ENCODE data around the gene SLC1A7.

Gene SLC1A7

DNA sequence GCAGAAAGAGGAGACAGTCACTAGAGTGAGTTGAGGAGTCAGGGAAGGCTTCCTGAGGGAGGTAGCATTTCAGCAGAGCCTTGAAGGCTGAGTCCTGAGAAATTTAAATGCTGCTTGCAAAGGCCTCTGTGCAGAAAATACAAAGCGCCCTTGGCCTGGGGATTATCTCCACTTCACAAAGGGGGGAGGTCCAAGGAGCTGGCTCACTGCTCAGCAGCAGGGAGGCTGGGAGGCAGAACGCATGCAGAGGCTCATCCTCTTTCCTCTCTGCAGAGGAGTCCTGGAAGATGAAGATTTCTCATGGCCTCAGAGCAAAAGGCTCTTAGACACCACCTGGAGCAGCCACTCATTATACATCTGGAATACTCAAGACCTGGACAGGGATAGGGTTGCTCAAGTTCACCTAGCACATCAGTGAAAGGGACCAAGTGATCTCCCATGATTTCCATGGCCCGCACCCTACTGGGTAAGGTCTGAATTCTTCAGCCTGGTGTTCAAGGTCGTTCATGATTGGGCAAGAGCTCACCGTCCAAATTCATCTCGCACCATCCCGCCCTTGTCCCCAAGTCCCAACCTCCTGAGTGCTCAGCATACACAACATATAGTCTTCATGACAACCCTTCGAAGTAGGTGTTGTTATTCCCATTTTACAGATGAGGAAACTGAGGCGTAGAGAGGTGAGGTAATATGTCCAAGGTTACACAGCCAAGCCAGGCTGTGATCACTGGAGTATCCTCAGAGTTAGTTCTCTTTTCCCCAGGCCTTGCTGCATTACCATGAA is 9.0 kb downstream of the SLC1A7 start:
- Histone ChIP-seq H3K36me3 (ENCODE audit: control insufficient read depth, insufficient read depth, low read length) (no peaks in the 10 kb centered on the region), H3K9ac (ENCODE audit: low read depth, low read length) (no peak overlapping the region)

GRCh38 chr1:53132176-53132575 is 10.3 kb downstream of the SLC1A7 start:
- no peak overlapping the region for H3K27ac ChIP-seq (ENCODE audit: low read depth, low read length)
- H3K4me1 ChIP-seq (ENCODE audit: control insufficient read depth, insufficient read depth, low read length): no peaks in the 10 kb centered on the region
- H3K36me3 ChIP-seq (ENCODE audit: control insufficient read depth, insufficient read depth, low read length): no peaks in the 10 kb centered on the region
- no peak overlapping the region for H3K4me3 ChIP-seq (ENCODE audit: low read depth, low read length)
- no peaks in the 10 kb centered on the region for H3K9me3 ChIP-seq (ENCODE audit: control insufficient read depth, insufficient read depth, low read length)
- no peak overlapping the region for H3K9ac ChIP-seq (ENCODE audit: low read depth, low read length)
- no peaks in the 10 kb centered on the region for H3K27me3 ChIP-seq (ENCODE audit: control insufficient read depth, insufficient read depth, low read length)

More for the DNA sequence above, 9.0 kb downstream of the SLC1A7 start:
- H3K9me3 ChIP-seq (ENCODE audit: control insufficient read depth, insufficient read depth, low read length): peaks cover 11% of the 10 kb centered on the region
- H3K27me3 ChIP-seq (ENCODE audit: control insufficient read depth, insufficient read depth, low read length): no peaks in the 10 kb centered on the region
- no peak overlapping the region for H3K27ac ChIP-seq (ENCODE audit: low read depth, low read length)
- no peak overlapping the region for H3K4me3 ChIP-seq (ENCODE audit: low read depth, low read length)
- H3K4me1 ChIP-seq (ENCODE audit: control insufficient read depth, insufficient read depth, low read length): no peaks in the 10 kb centered on the region

DNA sequence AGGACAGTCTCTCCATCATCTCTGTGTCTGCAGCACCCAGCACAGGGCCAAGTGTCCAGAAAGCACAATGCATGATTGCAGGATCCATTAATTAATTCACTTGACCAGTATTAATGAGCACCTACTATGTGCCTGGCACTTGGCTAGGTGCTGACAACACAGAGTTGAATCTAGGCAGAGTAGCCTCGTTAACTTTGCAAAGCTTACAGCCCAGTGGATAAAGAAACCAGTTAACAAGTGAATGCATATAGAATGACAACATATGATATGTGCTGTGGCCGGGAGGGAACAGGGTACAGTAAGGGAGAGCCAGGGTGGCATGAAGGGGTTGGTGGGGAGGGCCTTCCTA is 10.9 kb downstream of the SLC1A7 start:
- no peaks in the 10 kb centered on the region for H3K27me3 ChIP-seq (ENCODE audit: control insufficient read depth, insufficient read depth, low read length)
- no peak overlapping the region for H3K4me3 ChIP-seq (ENCODE audit: low read depth, low read length)
- H3K9me3 ChIP-seq (ENCODE audit: control insufficient read depth, insufficient read depth, low read length): no peaks in the 10 kb centered on the region
- no peak overlapping the region for H3K9ac ChIP-seq (ENCODE audit: low read depth, low read length)
- H3K27ac ChIP-seq (ENCODE audit: low read depth, low read length): no peak overlapping the region
- no peaks in the 10 kb centered on the region for H3K36me3 ChIP-seq (ENCODE audit: control insufficient read depth, insufficient read depth, low read length)
- H3K4me1 ChIP-seq (ENCODE audit: control insufficient read depth, insufficient read depth, low read length): no peaks in the 10 kb centered on the region

GRCh38 chr1:53130878-53131589 is 11.4 kb downstream of the SLC1A7 start:
- no peaks in the 10 kb centered on the region for H3K27me3 ChIP-seq (ENCODE audit: control insufficient read depth, insufficient read depth, low read length)
- no peaks in the 10 kb centered on the region for H3K9me3 ChIP-seq (ENCODE audit: control insufficient read depth, insufficient read depth, low read length)
- H3K36me3 ChIP-seq (ENCODE audit: control insufficient read depth, insufficient read depth, low read length): no peaks in the 10 kb centered on the region
- no peak overlapping the region for H3K4me3 ChIP-seq (ENCODE audit: low read depth, low read length)
- no peak overlapping the region for H3K27ac ChIP-seq (ENCODE audit: low read depth, low read length)
- no peaks in the 10 kb centered on the region for H3K4me1 ChIP-seq (ENCODE audit: control insufficient read depth, insufficient read depth, low read length)
- no peak overlapping the region for H3K9ac ChIP-seq (ENCODE audit: low read depth, low read length)

DNA sequence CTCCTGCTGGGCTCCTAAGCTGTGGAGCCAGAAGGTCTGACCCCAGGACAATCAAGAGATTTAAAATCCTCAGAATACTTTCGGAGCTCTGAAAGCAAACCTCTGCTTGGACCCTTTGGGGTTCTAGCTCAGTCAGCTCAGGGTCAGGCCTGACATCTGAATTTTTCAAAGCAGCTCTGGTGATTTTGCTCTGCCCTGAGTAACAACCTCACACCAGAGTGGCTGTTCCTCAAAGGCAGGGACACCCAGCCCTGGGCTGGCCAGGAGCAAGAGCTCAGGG is 11.9 kb downstream of the SLC1A7 start:
- Histone ChIP-seq H3K4me1 (ENCODE audit: control insufficient read depth, insufficient read depth, low read length) (no peaks in the 10 kb centered on the region), H3K9ac (ENCODE audit: low read depth, low read length) (no peak overlapping the region), H3K36me3 (ENCODE audit: control insufficient read depth, insufficient read depth, low read length) (no peaks in the 10 kb centered on the region)

DNA sequence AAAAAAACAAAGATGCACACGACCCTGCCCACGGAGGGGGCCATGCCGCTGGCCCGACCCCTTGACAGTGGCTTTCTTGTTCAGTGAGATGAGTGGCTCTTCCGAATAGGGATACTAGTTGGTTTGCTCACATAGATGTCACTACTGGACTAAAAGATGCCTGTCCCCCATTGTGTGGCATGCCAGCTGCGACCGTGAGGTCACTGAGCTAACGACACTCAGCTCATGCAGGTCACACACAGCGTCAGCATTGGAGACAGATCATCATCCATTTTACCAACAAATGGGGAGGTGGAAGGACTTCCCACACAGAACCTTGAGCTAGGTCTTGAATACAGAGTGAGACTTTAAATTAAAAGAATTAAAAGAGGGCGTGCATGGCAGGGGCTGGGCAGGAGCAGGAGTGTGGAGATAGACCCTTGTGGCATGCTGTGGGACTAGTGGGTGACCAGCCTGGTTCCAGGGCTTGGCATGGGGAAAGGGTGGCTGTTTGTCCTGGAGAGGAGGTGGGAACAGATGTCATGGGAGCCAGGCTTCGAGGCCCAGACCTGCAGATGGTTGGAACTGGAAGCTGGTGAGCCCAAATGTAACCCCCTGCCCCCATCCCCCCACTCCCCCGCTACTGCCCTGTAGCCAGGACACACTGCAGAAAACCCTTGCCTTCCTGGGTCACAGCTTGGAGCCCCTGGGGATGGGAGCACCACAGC is 12.4 kb downstream of the SLC1A7 start:
- no peaks in the 10 kb centered on the region for H3K9me3 ChIP-seq (ENCODE audit: control insufficient read depth, insufficient read depth, low read length)
- H3K4me3 ChIP-seq (ENCODE audit: low read depth, low read length): no peak overlapping the region
- H3K27me3 ChIP-seq (ENCODE audit: control insufficient read depth, insufficient read depth, low read length): no peaks in the 10 kb centered on the region
- no peaks in the 10 kb centered on the region for H3K4me1 ChIP-seq (ENCODE audit: control insufficient read depth, insufficient read depth, low read length)
- no peaks in the 10 kb centered on the region for H3K36me3 ChIP-seq (ENCODE audit: control insufficient read depth, insufficient read depth, low read length)
- no peak overlapping the region for H3K9ac ChIP-seq (ENCODE audit: low read depth, low read length)
- no peak overlapping the region for H3K27ac ChIP-seq (ENCODE audit: low read depth, low read length)

More for the DNA sequence above, 11.9 kb downstream of the SLC1A7 start:
- Histone ChIP-seq H3K27ac (ENCODE audit: low read depth, low read length) (no peak overlapping the region), H3K27me3 (ENCODE audit: control insufficient read depth, insufficient read depth, low read length) (no peaks in the 10 kb centered on the region), H3K9me3 (ENCODE audit: control insufficient read depth, insufficient read depth, low read length) (no peaks in the 10 kb centered on the region), H3K4me3 (ENCODE audit: low read depth, low read length) (no peak overlapping the region)

- Histone ChIP-seq H3K9me3 (ENCODE audit: control insufficient read depth, insufficient read depth, low read length) (no peaks in the 10 kb centered on the region), H3K36me3 (ENCODE audit: control insufficient read depth, insufficient read depth, low read length) (no peaks in the 10 kb centered on the region), H3K4me1 (ENCODE audit: control insufficient read depth, insufficient read depth, low read length) (no peaks in the 10 kb centered on the region), H3K27me3 (ENCODE audit: control insufficient read depth, insufficient read depth, low read length) (no peaks in the 10 kb centered on the region), H3K4me3 (ENCODE audit: low read depth, low read length) (no peak overlapping the region), H3K27ac (ENCODE audit: low read depth, low read length) (no peak overlapping the region), H3K9ac (ENCODE audit: low read depth, low read length) (no peak overlapping the region)
Measured at GRCh38 chr1:53128401-53128800, 14.0 kb downstream of the SLC1A7 start.

DNA sequence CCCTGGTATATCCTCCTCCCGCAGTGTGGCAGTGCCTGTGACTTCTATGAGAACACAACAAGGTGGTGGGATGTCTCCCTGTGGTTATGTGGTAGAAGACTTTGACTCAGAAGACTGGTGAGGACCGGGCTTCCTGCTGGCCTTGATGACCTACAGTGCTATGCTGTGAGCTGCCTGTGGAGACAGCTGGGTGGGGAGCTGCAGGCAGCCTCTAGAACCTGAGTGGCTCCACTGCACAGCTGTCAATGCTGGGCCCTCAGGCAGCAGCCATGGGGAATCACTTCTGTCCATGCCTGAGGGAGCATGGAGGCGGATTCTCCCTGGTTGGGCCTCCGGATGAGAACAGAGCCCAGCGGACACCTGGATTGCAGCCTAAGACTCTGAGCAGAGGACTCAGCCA is 14.9 kb downstream of the SLC1A7 start:
- Histone ChIP-seq H3K9me3 (ENCODE audit: control insufficient read depth, insufficient read depth, low read length) (no peaks in the 10 kb centered on the region), H3K36me3 (ENCODE audit: control insufficient read depth, insufficient read depth, low read length) (no peaks in the 10 kb centered on the region), H3K27me3 (ENCODE audit: control insufficient read depth, insufficient read depth, low read length) (no peaks in the 10 kb centered on the region), H3K27ac (ENCODE audit: low read depth, low read length) (no peak overlapping the region), H3K9ac (ENCODE audit: low read depth, low read length) (no peak overlapping the region), H3K4me1 (ENCODE audit: control insufficient read depth, insufficient read depth, low read length) (no peaks in the 10 kb centered on the region), H3K4me3 (ENCODE audit: low read depth, low read length) (no peak overlapping the region)

DNA sequence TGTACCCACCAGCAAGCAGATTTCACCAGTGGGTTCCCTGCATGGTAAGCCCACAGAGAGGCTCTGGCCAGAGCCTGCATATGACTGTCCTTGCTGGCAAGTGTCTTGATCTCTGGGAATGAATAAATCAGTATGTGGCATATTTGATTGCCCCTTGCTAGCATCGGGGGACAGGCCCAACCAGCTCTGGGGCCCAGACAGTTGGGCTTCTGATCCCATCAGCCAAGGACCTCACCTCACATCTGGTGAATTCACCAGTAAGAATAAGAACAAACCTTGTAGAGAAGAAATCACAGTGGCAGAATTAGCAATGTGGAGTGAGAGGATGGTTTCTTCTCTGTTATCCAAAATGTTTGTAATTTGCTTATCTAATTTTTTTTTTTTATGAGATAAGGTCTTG is 15.9 kb downstream of the SLC1A7 start:
- H3K27ac ChIP-seq (ENCODE audit: low read depth, low read length): no peak overlapping the region

DNA sequence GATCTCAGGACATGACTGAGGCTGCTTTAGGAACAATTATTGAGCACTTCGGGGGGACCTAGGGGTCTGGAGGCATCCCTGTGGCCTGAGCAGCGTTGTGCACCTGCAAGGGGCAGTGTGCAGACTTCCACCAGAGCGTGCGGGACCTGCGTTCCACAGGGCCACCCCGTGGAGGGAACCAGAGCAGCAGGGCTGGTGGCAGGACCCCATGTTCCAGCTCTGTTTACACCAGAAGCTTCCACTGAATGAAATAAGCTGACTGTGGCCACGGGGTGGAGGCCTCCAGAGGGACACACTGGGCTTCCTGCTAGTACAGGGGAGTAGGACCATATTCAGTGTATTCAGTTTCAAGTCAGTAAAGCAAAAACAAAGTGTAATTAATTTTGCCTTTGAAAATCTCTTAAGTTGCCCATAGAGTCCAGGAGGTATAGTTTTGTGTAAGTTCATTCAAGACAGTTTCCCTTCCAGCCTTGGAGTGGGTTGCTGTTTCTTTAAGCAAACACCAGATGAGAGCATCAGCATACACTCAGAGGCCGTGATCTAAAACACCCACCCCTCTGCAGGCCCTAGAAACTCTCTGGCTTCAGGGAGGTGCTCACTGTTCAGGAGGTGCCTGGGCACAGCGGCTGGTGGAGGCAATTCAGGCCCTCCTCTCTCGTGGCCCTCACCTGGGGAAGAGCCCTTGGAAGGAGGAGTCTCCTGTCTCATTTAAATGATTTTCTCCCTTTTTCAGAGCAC is 16.6 kb downstream of the SLC1A7 start:
- Histone ChIP-seq H3K27ac (ENCODE audit: low read depth, low read length) (no peak overlapping the region), H3K9ac (ENCODE audit: low read depth, low read length) (no peak overlapping the region), H3K4me1 (ENCODE audit: control insufficient read depth, insufficient read depth, low read length) (no peaks in the 10 kb centered on the region), H3K27me3 (ENCODE audit: control insufficient read depth, insufficient read depth, low read length) (no peaks in the 10 kb centered on the region), H3K4me3 (ENCODE audit: low read depth, low read length) (no peak overlapping the region), H3K9me3 (ENCODE audit: control insufficient read depth, insufficient read depth, low read length) (no peaks in the 10 kb centered on the region), H3K36me3 (ENCODE audit: control insufficient read depth, insufficient read depth, low read length) (no peaks in the 10 kb centered on the region)

More for the DNA sequence above, 15.9 kb downstream of the SLC1A7 start:
- no peak overlapping the region for H3K9ac ChIP-seq (ENCODE audit: low read depth, low read length)
- no peaks in the 10 kb centered on the region for H3K9me3 ChIP-seq (ENCODE audit: control insufficient read depth, insufficient read depth, low read length)
- no peaks in the 10 kb centered on the region for H3K36me3 ChIP-seq (ENCODE audit: control insufficient read depth, insufficient read depth, low read length)
- H3K27me3 ChIP-seq (ENCODE audit: control insufficient read depth, insufficient read depth, low read length): no peaks in the 10 kb centered on the region
- H3K4me3 ChIP-seq (ENCODE audit: low read depth, low read length): no peak overlapping the region
- no peaks in the 10 kb centered on the region for H3K4me1 ChIP-seq (ENCODE audit: control insufficient read depth, insufficient read depth, low read length)
